LNCaP clone FGC (cell line): Measurements from ENCODE around the gene SETSIP.

Source experiments
- DNase-seq: peaks from one replicate; pipeline ENCODE4 v3.0.0-alpha.2; 2011; ENCODE audit warnings: low read depth
- H3K4me3 ChIP-seq: 2 replicates; pipeline ENCODE4 v1.5.1; 2011; ENCODE audit warnings: mild to moderate bottlenecking, low read depth, low read length, control low read depth
- CTCF ChIP-seq: IDR thresholded peaks from 2 replicates; pipeline ENCODE4 v1.5.1; 2012; ENCODE audit warnings: mild to moderate bottlenecking; ENCODE audit not compliant: control insufficient read depth, insufficient read depth; ENCODE audit errors: extremely low read depth

Gene SETSIP

GRCh38 chr1:92065042-92065441 lies 10.2 kb downstream of the SETSIP start:
- no peak for TF ChIP-seq CTCF
- H3K4me3 ChIP-seq = no peak overlapping the region
- DNase-seq = no peak

- no peak for TF ChIP-seq CTCF
- DNase-seq = no peak
- H3K4me3 ChIP-seq = no peak overlapping the region
Measured at GRCh38 chr1:92051948-92052347, 23.3 kb downstream of the SETSIP start.

GRCh38 chr1:92045766-92046495 lies 29.3 kb downstream of the SETSIP start:
- TF ChIP-seq CTCF = no peak
- DNase-seq = no peak
- no peak overlapping the region for H3K4me3 ChIP-seq

- DNase-seq = peak; percentile 50
- no peak overlapping the region for H3K4me3 ChIP-seq
- no peak for TF ChIP-seq CTCF
Measured at GRCh38 chr1:92043621-92044020, 31.6 kb downstream of the SETSIP start.

- no peak for TF ChIP-seq CTCF
- no peak overlapping the region for H3K4me3 ChIP-seq
- no peak for DNase-seq
Measured at GRCh38 chr1:92040971-92041370, 34.2 kb downstream of the SETSIP start.

GRCh38 chr1:92038695-92039346 lies 36.4 kb downstream of the SETSIP start:
- no peak for TF ChIP-seq CTCF
- no peak for DNase-seq

More at GRCh38 chr1:92038695-92039346, 36.4 kb downstream of the SETSIP start:
- no peak overlapping the region for H3K4me3 ChIP-seq
